Activated naive CD8-positive, alpha-beta T cell treated with anti-CD3 and anti-CD28 coated beads for 36 hours (primary cell): ENCODE measurements around the gene UCK1. TPM values are rescaled to one million over a fixed set of nuclear protein-coding genes. Genes with fewer than 3 reads are reported as not detected.

ENCODE experiments used
- total RNA-seq, 2 experiments: library from RNA; stranded (reverse); gene quantifications; one replicate each; pipeline ENCODE4 v1.2.3, GENCODE V29; 2021

The UCK1 gene
- total RNA-seq, 2 experiments from 2014 or later = 22.1 to 23.0 TPM

Other genes with a start within 250 kb of the UCK1 start
- gene PLPP7, start 241.5 kb downstream of the UCK1 start, total RNA-seq = under 1 TPM; 0.35 to 0.42 TPM
- 100 to 1,000 TPM; 128 to 135 TPM for gene PRRC2B, start 137.2 kb downstream of the UCK1 start, total RNA-seq
- gene POMT1, start 28.3 kb downstream of the UCK1 start, total RNA-seq = 10 to 100 TPM; 19.4 to 21.5 TPM
- gene PRRT1B, start 14.3 kb upstream of the UCK1 start, total RNA-seq = not detected
- gene RAPGEF1, start 208.8 kb upstream of the UCK1 start, total RNA-seq = 10 to 100 TPM; 82.3 to 89.0 TPM